Heart right ventricle (tissue), 16 donors: ENCODE results near the gene ZNFX1. TPM values are rescaled to one million over a fixed set of nuclear protein-coding genes. Genes with fewer than 3 reads are reported as not detected.

Source experiments
- ATAC-seq, 8 donors: fragments of 200-7000 bp; cut with Tn5 transposase; one replicate each; pipeline ENCODE4 v1.9.1; 2020; ENCODE audit warnings: mild to moderate bottlenecking in 8 of 8, moderate library complexity in 8 of 8, moderate number of reproducible peaks in 1 of 8
- DNase-seq, 2 donors: peaks; one replicate each; pipeline ENCODE4 v3.0.0-alpha.2; 2020
- H3K27ac ChIP-seq, 10 donors: fragments of 200-600 bp; sonication (generic) in 2 of 10; one replicate each; pipeline versions ENCODE4 v1.5.0 to v1.8.0; 2020 to 2022; ENCODE audit warnings: mild to moderate bottlenecking in 3 of 10
- H3K27me3 ChIP-seq, 7 donors: fragments of 200-600 bp; one replicate each; pipeline ENCODE4 v1.8.0; 2021 to 2022; ENCODE audit warnings: mild to moderate bottlenecking in 2 of 7
- H3K36me3 ChIP-seq, 9 donors: fragments of 200-600 bp; sonication (generic) in 1 of 9; one replicate each; pipeline versions ENCODE4 v1.5.0 to v1.8.0; 2020 to 2022; ENCODE audit warnings: mild to moderate bottlenecking in 2 of 9
- H3K4me1 ChIP-seq, 9 donors: fragments of 200-600 bp; sonication (generic) in 1 of 9; one replicate each; pipeline versions ENCODE4 v1.5.0 to v1.8.0; 2020 to 2022; ENCODE audit warnings: mild to moderate bottlenecking in 4 of 9
- H3K4me3 ChIP-seq, 10 donors: fragments of 200-600 bp; sonication (generic) in 2 of 10; one replicate each; pipeline versions ENCODE4 v1.5.0 to v1.8.0; 2020 to 2022; ENCODE audit warnings: mild to moderate bottlenecking in 7 of 10, moderate library complexity in 2 of 10
- H3K9me3 ChIP-seq, 11 donors: fragments of 200-600 bp in 10 of 11; sonication (generic) in 2 of 11; one replicate each; pipeline versions ENCODE4 v1.5.0 to v1.8.0; 2013 to 2022; ENCODE audit warnings: mild to moderate bottlenecking in 2 of 11, control low read depth in 1 of 11, moderate library complexity in 1 of 11
- WGBS, 2 donors: extraction: QIAGEN DNeasy Blood & Tissue Kit; methylation state at CpG; one replicate each; pipeline ENCODE4 v1.1.7; 2013; ENCODE audit warnings: inconsistent platforms in 1 of 2; 5-methylcytosine and 5-hydroxymethylcytosine counted together
- intact Hi-C, 10 donors: fragments of 100-400 bp; cut with DNase I; formaldehyde crosslinking; loops; one replicate each; pipeline versions ENCODE4 v1.11.1 to v1.14.2; 2022
- polyA plus RNA-seq, 2 donors: library from polyadenylated mRNA; stranded (reverse); fragments of 200-250 nt; gene quantifications; one replicate each; pipeline ENCODE4 v1.2.3, GENCODE V29; 2013
- total RNA-seq, 10 donors: library from RNA; stranded (reverse); fragmentation: NEBNext Ultra II Directional in 3 of 10; extraction: Animal tissue kit (Norgen Biotek cat#: 25700) in 3 of 10; gene quantifications; one replicate each; pipeline versions ENCODE4 v1.2.1 to v1.2.4, GENCODE V29; 2021 to 2023
- TF ChIP-seq, protein P1 (sequence below), 9 donors: fragments of 200-600 bp; sonication (generic) in 2 of 9; IDR thresholded peaks; one replicate each; pipeline versions ENCODE4 v1.5.0 to v1.8.0; 2021 to 2022; ENCODE audit warnings: antibody characterized with exemption in 9 of 9, mild to moderate bottlenecking in 5 of 9, moderate library complexity in 1 of 9
- donor health status: Arrhythmogenic right ventricular cardiomyopathy.
- donor health status: ischemic (EF 13 %, LVEDD 7.1; RV severe dilation, severe dysfunction).
- donor health status: healthy with polysubstance abuse.
- donor health status: DM: no; HTN: yes; CAD: no.
- donor health status: DM: no; HTN: no; CAD: no.
- donor health status: ischemic (EF 25% LVEDD 6.9; RV normal size, moderate dysfunction).
- donor health status: ischemic (EF 25% LVEDD 5.7; RV mildly dilated, moderate dysfunction).
- donor health status: healthy.
- donor health status: DM: yes; HTN: yes; CAD: no.
- donor health status: Ischemic cardiomyopathy.
- donor health status: ischemic (EF 35%, LVEDD 5.7; RV mildly dilated, moderate dysfunction).
- donor health status: nonischemic (EF 11% LVEDD 7.7; RV severe dilation, severe dysfunction).
- donor health status: DM: yes; HTN: yes; CAD: no.
- donor health status: PGD.
- donor health status: ischemic (EF 29% LVEDD 5.4; RV normal size, mild dysfunction).
- donor health status: nonischemic (EF 23%, LVEDD 6.1; RV moderate dilation, normal function).

The ZNFX1 gene
- total and polyA plus RNA-seq, 12 donors: 7.8 to 49.5 (median 23.7) TPM

DNA sequence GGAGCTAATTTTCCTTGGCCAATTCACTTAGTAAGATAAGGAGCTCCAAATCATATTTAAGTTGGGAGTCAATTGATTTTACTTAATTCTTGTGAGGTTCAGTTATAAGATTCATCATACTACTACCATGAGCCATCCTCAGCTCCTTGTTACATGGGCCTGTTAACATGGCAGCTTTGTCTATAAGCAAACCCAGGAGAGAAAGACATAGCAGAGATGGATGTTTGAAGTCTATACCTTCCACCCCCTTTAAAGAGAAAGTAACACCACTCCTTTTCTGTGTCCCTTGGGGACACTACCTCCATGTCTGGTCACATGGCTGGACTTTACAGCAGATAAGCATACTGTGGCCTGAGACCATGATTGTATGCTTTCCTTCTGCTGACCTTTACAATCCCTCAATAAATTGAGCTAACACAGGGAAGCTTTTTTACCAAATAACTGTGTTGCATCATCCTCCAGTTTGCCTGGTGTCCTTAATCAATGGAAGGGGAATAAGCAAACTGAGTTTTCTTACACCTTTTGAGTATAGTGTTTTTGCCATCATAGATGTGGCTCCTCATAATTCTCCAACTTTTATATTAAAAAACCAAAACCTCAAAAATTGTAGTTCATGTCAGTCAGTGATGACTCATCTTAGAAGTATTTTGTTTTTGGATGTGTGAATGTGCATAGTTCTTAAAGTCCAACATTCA lies 9.8 kb upstream of the ZNFX1 start:
- H3K4me3 ChIP-seq: no peak overlapping the region
- no peak for ATAC-seq
- TF ChIP-seq, protein P1, sequence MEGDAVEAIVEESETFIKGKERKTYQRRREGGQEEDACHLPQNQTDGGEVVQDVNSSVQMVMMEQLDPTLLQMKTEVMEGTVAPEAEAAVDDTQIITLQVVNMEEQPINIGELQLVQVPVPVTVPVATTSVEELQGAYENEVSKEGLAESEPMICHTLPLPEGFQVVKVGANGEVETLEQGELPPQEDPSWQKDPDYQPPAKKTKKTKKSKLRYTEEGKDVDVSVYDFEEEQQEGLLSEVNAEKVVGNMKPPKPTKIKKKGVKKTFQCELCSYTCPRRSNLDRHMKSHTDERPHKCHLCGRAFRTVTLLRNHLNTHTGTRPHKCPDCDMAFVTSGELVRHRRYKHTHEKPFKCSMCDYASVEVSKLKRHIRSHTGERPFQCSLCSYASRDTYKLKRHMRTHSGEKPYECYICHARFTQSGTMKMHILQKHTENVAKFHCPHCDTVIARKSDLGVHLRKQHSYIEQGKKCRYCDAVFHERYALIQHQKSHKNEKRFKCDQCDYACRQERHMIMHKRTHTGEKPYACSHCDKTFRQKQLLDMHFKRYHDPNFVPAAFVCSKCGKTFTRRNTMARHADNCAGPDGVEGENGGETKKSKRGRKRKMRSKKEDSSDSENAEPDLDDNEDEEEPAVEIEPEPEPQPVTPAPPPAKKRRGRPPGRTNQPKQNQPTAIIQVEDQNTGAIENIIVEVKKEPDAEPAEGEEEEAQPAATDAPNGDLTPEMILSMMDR (IDR thresholded peaks at IDR 0.05): no peak
- no peaks in the 10 kb centered on the region for H3K27me3 ChIP-seq
- peaks cover 0 to 60% (median 25%) of the 10 kb centered on the region in 11 donors for H3K9me3 ChIP-seq
- peak overlapping the region in 1 of 10 donors; percentile 51 for H3K27ac ChIP-seq
- no peak for DNase-seq
- peaks cover 7 to 100% (median 92%) of the 10 kb centered on the region in 9 donors for H3K36me3 ChIP-seq
- intact Hi-C loops: no loop called here
- peaks cover 0 to 31% (median 10%) of the 10 kb centered on the region in 9 donors for H3K4me1 ChIP-seq

DNA sequence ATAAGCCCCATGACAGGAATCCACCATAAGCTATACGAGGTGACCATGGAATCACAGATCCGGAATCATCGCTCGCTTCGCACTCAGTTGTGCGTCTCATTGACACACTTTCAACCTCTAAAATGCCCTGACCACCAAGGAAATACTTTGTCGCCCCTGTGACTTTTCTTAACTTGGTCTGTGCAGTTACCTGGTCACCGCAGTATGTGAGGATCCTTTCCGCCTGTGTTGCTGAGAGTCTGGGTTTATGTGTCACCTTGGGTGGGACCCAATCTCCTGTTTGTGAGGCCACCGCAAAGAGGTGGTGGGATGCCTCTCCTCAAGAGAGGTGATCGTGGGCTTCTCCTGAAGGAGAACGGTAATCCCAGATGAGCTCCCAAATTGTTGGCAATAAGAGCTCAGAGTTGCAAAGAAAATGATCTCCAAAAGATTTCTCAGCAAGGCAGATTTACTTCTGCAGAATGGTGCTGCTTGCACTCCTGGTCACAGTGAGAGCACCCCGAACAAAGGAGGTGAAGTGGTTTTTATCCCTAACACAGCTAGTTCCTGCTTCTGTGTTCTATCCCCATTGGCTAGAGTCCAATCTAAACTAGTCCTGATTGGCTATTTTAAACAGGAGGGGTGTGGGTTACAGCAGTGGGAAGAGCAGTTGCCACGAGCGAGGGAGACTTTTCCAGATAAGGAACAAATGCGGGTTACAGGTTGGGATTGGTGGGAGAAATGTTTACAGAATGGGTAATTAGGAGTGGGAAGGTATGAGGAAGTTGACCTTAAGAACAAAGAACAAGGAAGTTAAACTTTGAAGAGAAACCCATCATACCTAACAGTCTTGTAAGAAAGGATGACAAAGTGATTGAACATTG lies 9.1 kb upstream of the ZNFX1 start:
- TF ChIP-seq, protein P1 (IDR thresholded peaks at IDR 0.05): no peak
- Histone ChIP-seq H3K27me3 (no peaks in the 10 kb centered on the region), H3K4me3 (no peak overlapping the region), H3K4me1 (peaks cover 0 to 39% (median 17%) of the 10 kb centered on the region in 9 donors), H3K9me3 (peaks cover 0 to 67% (median 25%) of the 10 kb centered on the region in 11 donors), H3K27ac (peak overlapping the region in 1 of 10 donors; percentile 51), H3K36me3 (peaks cover 7 to 100% (median 99%) of the 10 kb centered on the region in 9 donors)
- DNase-seq (no peak), ATAC-seq (no peak)
- 96 to 97% methylated on average over 16 of the region's 16 CpGs for WGBS, 2 donors
- intact Hi-C loops: no loop called here

DNA sequence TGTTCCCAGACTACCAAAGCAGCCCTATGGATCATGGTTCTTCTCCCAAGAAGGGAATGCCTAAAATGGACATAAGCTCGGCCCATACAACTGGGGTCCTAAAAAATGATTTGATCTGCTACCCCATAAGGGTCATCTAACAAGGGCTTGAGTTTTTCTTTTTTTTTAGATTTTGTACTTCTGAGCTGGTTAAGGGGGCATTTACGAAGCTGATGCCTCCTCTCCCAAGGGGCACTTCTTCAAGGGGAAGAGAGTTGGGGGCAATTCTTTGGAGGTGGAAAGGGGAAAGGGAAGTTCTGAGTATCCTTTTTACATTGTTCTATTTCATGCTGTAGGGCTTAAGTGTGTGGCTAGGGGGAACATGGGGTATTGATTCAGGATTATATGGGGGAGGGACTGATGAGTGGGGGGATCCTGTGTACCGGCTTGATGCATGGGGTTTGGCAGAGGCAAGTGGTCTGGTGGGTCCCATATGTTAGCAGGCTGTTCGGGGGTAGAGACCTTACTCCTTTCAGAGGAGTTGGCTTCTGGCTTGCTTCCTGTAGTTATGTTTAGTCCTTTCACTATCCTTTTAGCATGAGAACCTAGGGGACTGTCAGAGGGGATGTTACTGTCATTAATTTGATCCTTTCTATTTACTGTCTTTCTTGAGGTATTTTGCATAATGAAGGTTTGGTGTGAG lies 8.1 kb upstream of the ZNFX1 start:
- ATAC-seq: no peak
- no peak for DNase-seq
- no peaks in the 10 kb centered on the region for H3K27me3 ChIP-seq
- no peak overlapping the region for H3K27ac ChIP-seq
- TF ChIP-seq, protein P1 (IDR thresholded peaks at IDR 0.05): no peak
- H3K4me1 ChIP-seq: peaks cover 0 to 48% (median 26%) of the 10 kb centered on the region in 9 donors
- intact Hi-C loops: no loop called here
- WGBS, 2 donors: 94% methylated on average over 4 of the region's 4 CpGs
- peaks cover 0 to 75% (median 31%) of the 10 kb centered on the region in 11 donors for H3K9me3 ChIP-seq
- peaks cover 9 to 100% (median 99%) of the 10 kb centered on the region in 9 donors for H3K36me3 ChIP-seq
- no peak overlapping the region for H3K4me3 ChIP-seq

DNA sequence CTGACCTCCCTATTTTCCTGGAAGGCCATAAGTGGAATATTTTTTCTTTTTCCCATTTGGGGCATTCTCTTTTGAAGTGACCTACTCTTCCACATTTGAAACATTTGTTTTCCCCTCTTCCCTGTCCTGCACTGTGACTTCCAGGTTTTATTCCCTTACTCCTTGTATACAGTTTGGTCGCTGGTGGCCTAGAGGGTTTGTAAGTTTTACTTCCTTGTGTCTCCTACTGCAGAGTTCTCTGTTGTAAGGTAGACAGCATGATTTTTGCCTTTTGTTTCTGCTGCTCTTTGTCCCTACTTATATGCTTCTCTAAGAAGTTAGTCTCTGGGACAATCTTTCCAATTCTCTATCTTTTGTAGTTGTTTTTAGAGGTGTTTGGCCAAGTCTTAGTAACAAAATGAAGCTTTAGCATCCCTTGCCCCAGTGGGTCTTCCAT lies 7.4 kb upstream of the ZNFX1 start:
- H3K27me3 ChIP-seq: no peaks in the 10 kb centered on the region
- peaks cover 14 to 100% (median 99%) of the 10 kb centered on the region in 9 donors for H3K36me3 ChIP-seq
- H3K9me3 ChIP-seq: peaks cover 0 to 82% (median 33%) of the 10 kb centered on the region in 11 donors
- DNase-seq (no peak), ATAC-seq (no peak)
- no peak overlapping the region for H3K4me3 ChIP-seq
- peaks cover 0 to 55% (median 33%) of the 10 kb centered on the region in 9 donors for H3K4me1 ChIP-seq
- TF ChIP-seq, protein P1 (IDR thresholded peaks at IDR 0.05): no peak
- H3K27ac ChIP-seq: no peak overlapping the region
- WGBS, 2 donors: 95% methylated on average over 1 of the region's 1 CpG
- intact Hi-C loops: no loop called here
